Panc1 (cell line): Measurements from ENCODE around the gene SLC43A1. TPM values are rescaled to one million over a fixed set of nuclear protein-coding genes. Genes with fewer than 3 reads are reported as not detected.

Experiments
- ATAC-seq: fragments of 200-7000 bp; cut with Tn5 transposase; 2 replicates; pipeline ENCODE4 v1.9.1; 2020; ENCODE audit warnings: mild to moderate bottlenecking, moderate library complexity
- BruUV-seq: library from RNA; stranded (reverse); fragments of 400-500 nt; replicated peaks from 2 replicates; lab custom pipeline; 2021; lab: Mats Ljungman, UMichigan
- CTCF ChIA-PET: fragments of 300-600 bp; sonication (Branson Sonifier 250); formaldehyde crosslinking; loops from one replicate; lab custom pipeline; 2022; ENCODE audit warnings: antibody characterized with exemption; lab: Charles Lee
- POLR2A ChIA-PET: fragments of 300-600 bp; sonication (Branson Sonifier 250); formaldehyde crosslinking; loops from one replicate; lab custom pipeline; 2022; ENCODE audit warnings: antibody characterized with exemption; lab: Charles Lee
- DNase-seq: peaks from one replicate; pipeline ENCODE4 v3.0.0-alpha.2; 2010; ENCODE audit warnings: low read depth, low spot score
- H3K27ac ChIP-seq: 2 replicates; pipeline ENCODE4 v1.5.1; 2011; ENCODE audit warnings: mild to moderate bottlenecking, low read length, inconsistent platforms
- H3K27me3 ChIP-seq: fragments of 200-500 bp; sonication (Bioruptor generic); 2 replicates; pipeline ENCODE4 v1.6.0; 2014; ENCODE audit warnings: low read length, inconsistent platforms; ENCODE audit not compliant: control insufficient read depth, insufficient read depth
- H3K36me3 ChIP-seq: fragments of 200-500 bp; sonication (Bioruptor generic); 2 replicates; pipeline ENCODE4 v1.5.1; 2014; ENCODE audit warnings: inconsistent platforms, mild to moderate bottlenecking, low read length, moderate library complexity; ENCODE audit not compliant: control insufficient read depth, insufficient read depth
- H3K4me1 ChIP-seq: 2 replicates; pipeline ENCODE4 v1.5.1; 2011; ENCODE audit warnings: inconsistent platforms, mild to moderate bottlenecking, low read length, moderate library complexity; ENCODE audit not compliant: control insufficient read depth, insufficient read depth
- H3K4me3 ChIP-seq, 2 experiments: 2 replicates each; pipeline ENCODE4 v1.5.1; 2011 to 2012; ENCODE audit warnings: low read depth in 2 of 2, low read length in 2 of 2, mild to moderate bottlenecking in 2 of 2, inconsistent platforms in 1 of 2, moderate library complexity in 1 of 2
- H3K9me3 ChIP-seq: fragments of 200-500 bp; sonication (Bioruptor generic); 2 replicates; pipeline ENCODE4 v1.5.1; 2014; ENCODE audit warnings: low read depth, mild to moderate bottlenecking, inconsistent platforms, low read length, moderate library complexity; ENCODE audit not compliant: control insufficient read depth, insufficient read depth
- POLR2AphosphoS5 ChIP-seq: IDR thresholded peaks from 2 replicates; pipeline ENCODE4 v1.6.1; 2012; ENCODE audit warnings: mild to moderate bottlenecking, low read depth, low read length, moderate library complexity
- SIN3A ChIP-seq: IDR thresholded peaks from 2 replicates; pipeline ENCODE4 v1.6.1; 2012; ENCODE audit warnings: low read depth, mild to moderate bottlenecking, low read length, moderate library complexity, borderline replicate concordance; ENCODE audit not compliant: insufficient read depth
- TCF7L2 ChIP-seq: IDR thresholded peaks from 2 replicates; pipeline ENCODE4 v1.6.1; 2011; ENCODE audit warnings: mild to moderate bottlenecking, low read depth, low read length, inconsistent platforms
- in situ Hi-C: cut with HindIII; loops from 2 replicates; pipeline ENCODE4 v1.10.0; 2016; ENCODE audit warnings: low sequenced_read_pairs, low pct_unique_long_range_greater_than_20kb
- intact Hi-C: fragments of 100-400 bp; cut with micrococcal nuclease; formaldehyde crosslinking; loops from one replicate; pipeline ENCODE4 v1.10.0; 2022; ENCODE audit not compliant: unreplicated experiment
- total RNA-seq: library from RNA; stranded (reverse); gene quantifications from one replicate; pipeline ENCODE4 v1.2.1, GENCODE V29; 2021; ENCODE audit not compliant: unreplicated experiment
- TF ChIP-seq, protein P1 (sequence below), 2 experiments: IDR thresholded peaks; 2 replicates each; pipeline ENCODE4 v1.6.1; 2011 to 2012; ENCODE audit warnings: low read depth in 2 of 2, control low read depth in 1 of 2, low read length in 1 of 2, mild to moderate bottlenecking in 1 of 2, moderate library complexity in 1 of 2; ENCODE audit not compliant: insufficient read depth in 1 of 2
- TF ChIP-seq, protein P2 (sequence below): fragments of 450-650 bp; IDR thresholded peaks from 2 replicates; pipeline ENCODE4 v1.5.1; 2017; ENCODE audit warnings: mild to moderate bottlenecking

The SLC43A1 gene
- total RNA-seq, 1 experiment from 2014 or later, result 2.0 TPM

DNA sequence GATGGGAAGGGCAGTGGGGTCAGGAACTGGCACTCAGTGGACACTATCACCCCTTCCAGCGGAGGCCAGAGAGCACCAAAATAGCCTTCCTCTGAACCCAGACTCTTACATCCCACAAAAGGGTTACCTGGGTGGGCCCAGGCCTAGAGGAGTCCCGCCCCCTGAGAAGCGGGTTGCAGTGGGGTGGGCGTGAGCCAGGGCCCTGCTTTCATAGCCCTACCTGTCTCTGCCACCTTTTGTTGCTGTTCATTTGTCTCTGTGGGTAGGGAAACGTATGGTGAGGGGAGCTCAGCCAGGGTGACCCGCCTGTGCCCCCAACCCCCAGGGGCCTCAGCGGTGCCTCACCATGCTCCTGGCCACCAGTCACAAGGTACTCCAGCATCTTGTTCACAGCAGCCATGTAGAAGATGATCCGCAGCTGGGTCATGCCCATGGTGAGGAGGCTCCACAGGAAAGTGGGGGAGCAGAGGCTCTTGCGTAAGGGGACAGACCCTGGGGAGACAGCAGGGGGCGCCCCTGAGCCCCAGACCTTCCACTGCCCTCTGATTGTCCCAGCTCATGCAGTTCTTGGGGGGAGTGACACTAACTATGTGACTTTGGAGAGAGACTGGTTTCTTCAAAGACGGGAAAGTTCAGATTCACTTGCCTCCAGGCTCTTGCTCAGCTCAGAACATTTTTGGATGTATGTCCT lies 24.0 kb downstream of the SLC43A1 start:
- POLR2A ChIA-PET, result no interaction called here
- in situ Hi-C loops, result no loop called here
- Histone ChIP-seq H3K36me3 (no peaks in the 10 kb centered on the region), H3K9me3 (no peaks in the 10 kb centered on the region), H3K4me3 (no peak overlapping the region), H3K27ac (no peak overlapping the region), H3K4me1 (no peaks in the 10 kb centered on the region), H3K27me3 (no peaks in the 10 kb centered on the region)
- intact Hi-C loops, result loop anchor here (5.0 kb wide), 1 partner anchor 36 kb away; no protein-coding TSS in a partner anchor
- CTCF ChIA-PET, result interaction anchor here (0.6 to 1.0 kb wide), 6 partner anchors 21 to 193 kb away, joined by 3 to 4 read pairs (median 3); partner anchors contain the start of gene SLC43A1
- ATAC-seq (peak; percentile 59; the same call in 1 of the 2 replicates), DNase-seq (no peak)
- no TSS peak for BruUV-seq
- TF ChIP-seq, protein P1, sequence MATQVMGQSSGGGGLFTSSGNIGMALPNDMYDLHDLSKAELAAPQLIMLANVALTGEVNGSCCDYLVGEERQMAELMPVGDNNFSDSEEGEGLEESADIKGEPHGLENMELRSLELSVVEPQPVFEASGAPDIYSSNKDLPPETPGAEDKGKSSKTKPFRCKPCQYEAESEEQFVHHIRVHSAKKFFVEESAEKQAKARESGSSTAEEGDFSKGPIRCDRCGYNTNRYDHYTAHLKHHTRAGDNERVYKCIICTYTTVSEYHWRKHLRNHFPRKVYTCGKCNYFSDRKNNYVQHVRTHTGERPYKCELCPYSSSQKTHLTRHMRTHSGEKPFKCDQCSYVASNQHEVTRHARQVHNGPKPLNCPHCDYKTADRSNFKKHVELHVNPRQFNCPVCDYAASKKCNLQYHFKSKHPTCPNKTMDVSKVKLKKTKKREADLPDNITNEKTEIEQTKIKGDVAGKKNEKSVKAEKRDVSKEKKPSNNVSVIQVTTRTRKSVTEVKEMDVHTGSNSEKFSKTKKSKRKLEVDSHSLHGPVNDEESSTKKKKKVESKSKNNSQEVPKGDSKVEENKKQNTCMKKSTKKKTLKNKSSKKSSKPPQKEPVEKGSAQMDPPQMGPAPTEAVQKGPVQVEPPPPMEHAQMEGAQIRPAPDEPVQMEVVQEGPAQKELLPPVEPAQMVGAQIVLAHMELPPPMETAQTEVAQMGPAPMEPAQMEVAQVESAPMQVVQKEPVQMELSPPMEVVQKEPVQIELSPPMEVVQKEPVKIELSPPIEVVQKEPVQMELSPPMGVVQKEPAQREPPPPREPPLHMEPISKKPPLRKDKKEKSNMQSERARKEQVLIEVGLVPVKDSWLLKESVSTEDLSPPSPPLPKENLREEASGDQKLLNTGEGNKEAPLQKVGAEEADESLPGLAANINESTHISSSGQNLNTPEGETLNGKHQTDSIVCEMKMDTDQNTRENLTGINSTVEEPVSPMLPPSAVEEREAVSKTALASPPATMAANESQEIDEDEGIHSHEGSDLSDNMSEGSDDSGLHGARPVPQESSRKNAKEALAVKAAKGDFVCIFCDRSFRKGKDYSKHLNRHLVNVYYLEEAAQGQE (IDR thresholded peaks at IDR 0.05; ENCODE audit: insufficient read depth in 1 of 2, low read depth in 2 of 2, low read length in 1 of 2), result no peak
- TF ChIP-seq POLR2AphosphoS5 (no peak), TCF7L2 (no peak), SIN3A (no peak)
- TF ChIP-seq, protein P2, sequence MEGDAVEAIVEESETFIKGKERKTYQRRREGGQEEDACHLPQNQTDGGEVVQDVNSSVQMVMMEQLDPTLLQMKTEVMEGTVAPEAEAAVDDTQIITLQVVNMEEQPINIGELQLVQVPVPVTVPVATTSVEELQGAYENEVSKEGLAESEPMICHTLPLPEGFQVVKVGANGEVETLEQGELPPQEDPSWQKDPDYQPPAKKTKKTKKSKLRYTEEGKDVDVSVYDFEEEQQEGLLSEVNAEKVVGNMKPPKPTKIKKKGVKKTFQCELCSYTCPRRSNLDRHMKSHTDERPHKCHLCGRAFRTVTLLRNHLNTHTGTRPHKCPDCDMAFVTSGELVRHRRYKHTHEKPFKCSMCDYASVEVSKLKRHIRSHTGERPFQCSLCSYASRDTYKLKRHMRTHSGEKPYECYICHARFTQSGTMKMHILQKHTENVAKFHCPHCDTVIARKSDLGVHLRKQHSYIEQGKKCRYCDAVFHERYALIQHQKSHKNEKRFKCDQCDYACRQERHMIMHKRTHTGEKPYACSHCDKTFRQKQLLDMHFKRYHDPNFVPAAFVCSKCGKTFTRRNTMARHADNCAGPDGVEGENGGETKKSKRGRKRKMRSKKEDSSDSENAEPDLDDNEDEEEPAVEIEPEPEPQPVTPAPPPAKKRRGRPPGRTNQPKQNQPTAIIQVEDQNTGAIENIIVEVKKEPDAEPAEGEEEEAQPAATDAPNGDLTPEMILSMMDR, result peak; percentile 83

DNA sequence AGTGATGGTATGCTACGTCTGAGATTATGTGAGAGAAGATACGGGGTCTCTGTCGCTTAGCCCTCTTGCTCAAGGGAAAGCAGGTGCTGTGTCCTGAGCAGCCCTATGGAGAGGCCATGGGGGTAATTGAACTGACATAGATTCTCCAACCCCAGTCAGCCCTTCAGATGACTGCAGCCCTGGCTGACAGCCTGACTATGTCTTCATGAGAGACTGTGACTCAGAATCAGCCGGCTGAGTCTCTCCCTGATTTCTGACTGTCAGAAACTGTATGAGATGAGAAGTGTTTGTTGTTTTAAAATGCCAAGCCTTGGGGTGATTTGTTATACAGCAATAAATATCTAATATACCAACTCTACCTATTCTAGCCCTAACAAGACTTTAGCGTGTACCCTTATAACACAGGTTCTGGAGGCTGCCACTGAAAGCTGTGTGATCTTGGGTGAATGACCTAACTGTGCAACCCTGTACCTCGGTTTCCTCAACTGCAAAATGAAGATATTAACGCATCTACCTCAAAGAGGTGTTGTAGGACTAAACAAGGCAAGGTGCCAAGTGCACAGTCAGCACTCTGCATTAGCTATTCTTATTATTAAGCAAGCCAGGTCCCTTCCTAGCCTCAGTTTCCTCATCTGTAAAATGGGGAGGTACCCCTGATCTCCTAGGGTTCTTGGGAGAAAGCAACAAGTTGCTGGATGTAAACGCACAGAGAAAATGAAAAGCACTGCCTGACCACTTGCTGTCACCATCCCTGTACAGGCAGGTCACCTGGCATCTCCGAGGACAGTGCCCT lies 24.9 kb downstream of the SLC43A1 start:
- H3K4me1 ChIP-seq, result no peaks in the 10 kb centered on the region
- no TSS peak for BruUV-seq
- in situ Hi-C loops (no loop called here), intact Hi-C loops (loop anchor here (5.0 kb wide), 1 partner anchor 37 kb away; no protein-coding TSS in a partner anchor)
- no peak overlapping the region for H3K27ac ChIP-seq
- H3K9me3 ChIP-seq, result no peaks in the 10 kb centered on the region
- no peaks in the 10 kb centered on the region for H3K36me3 ChIP-seq
- CTCF ChIA-PET, result interaction anchor here (0.6 kb wide), 1 partner anchor 70 kb away, joined by 3 read pairs; no protein-coding TSS in a partner anchor
- DNase-seq, result no peak
- H3K27me3 ChIP-seq, result no peaks in the 10 kb centered on the region
- POLR2A ChIA-PET, result no interaction called here
- no peak for TF ChIP-seq SIN3A
- TF ChIP-seq TCF7L2, result no peak
- TF ChIP-seq POLR2AphosphoS5, result no peak
- TF ChIP-seq, protein P2, result no peak
- TF ChIP-seq, protein P1 (IDR thresholded peaks at IDR 0.05; ENCODE audit: insufficient read depth in 1 of 2, low read depth in 2 of 2, low read length in 1 of 2), result no peak
- no peak for ATAC-seq
- no peak overlapping the region for H3K4me3 ChIP-seq
